ENCODE results near the gene TBCD.

TBCD gene

GRCh38 chr17:82923366-82924113 is 171.7 kb downstream of the TBCD start:
- no peak for DNase-seq (ENCODE audit: low read depth, low spot score)
- POLR2A ChIA-PET = no interaction called here
- CTCF ChIA-PET = no interaction called here
- no peak for TF ChIP-seq CTCF (IDR thresholded peaks at IDR 0.05; ENCODE audit: insufficient read depth, low read length, missing control alignments)
- H3K4me3 ChIP-seq (ENCODE audit: low read depth, low read length) = no peak overlapping the region

GRCh38 chr17:82924214-82924613 is 172.3 kb downstream of the TBCD start:
- CTCF ChIA-PET = interaction anchor here (0.9 to 4.2 kb wide), 2 partner anchors 9 to 10 kb away, joined by 3 to 28 read pairs; no protein-coding TSS in a partner anchor
- POLR2A ChIA-PET = no interaction called here

GRCh38 chr17:82924812-82925211 is 172.9 kb downstream of the TBCD start:
- POLR2A ChIA-PET = no interaction called here
- TF ChIP-seq CTCF (IDR thresholded peaks at IDR 0.05; ENCODE audit: insufficient read depth, low read length, missing control alignments) = no peak
- DNase-seq (ENCODE audit: low read depth, low spot score) = no peak
- no peak overlapping the region for H3K4me3 ChIP-seq (ENCODE audit: low read depth, low read length)
- CTCF ChIA-PET = interaction anchor here (0.9 to 4.2 kb wide), 2 partner anchors 9 to 10 kb away, joined by 3 to 28 read pairs; no protein-coding TSS in a partner anchor

More at GRCh38 chr17:82924214-82924613, 172.3 kb downstream of the TBCD start:
- no peak overlapping the region for H3K4me3 ChIP-seq (ENCODE audit: low read depth, low read length)
- no peak for DNase-seq (ENCODE audit: low read depth, low spot score)
- no peak for TF ChIP-seq CTCF (IDR thresholded peaks at IDR 0.05; ENCODE audit: insufficient read depth, low read length, missing control alignments)

GRCh38 chr17:82925336-82925735 is 173.5 kb downstream of the TBCD start:
- POLR2A ChIA-PET = no interaction called here
- TF ChIP-seq CTCF (IDR thresholded peaks at IDR 0.05; ENCODE audit: insufficient read depth, low read length, missing control alignments) = no peak
- DNase-seq (ENCODE audit: low read depth, low spot score) = no peak
- CTCF ChIA-PET = interaction anchor here (0.9 to 4.2 kb wide), 2 partner anchors 8 to 11 kb away, joined by 3 to 28 read pairs; no protein-coding TSS in a partner anchor
- H3K4me3 ChIP-seq (ENCODE audit: low read depth, low read length) = no peak overlapping the region

GRCh38 chr17:82926081-82926480 is 174.2 kb downstream of the TBCD start:
- no peak for DNase-seq (ENCODE audit: low read depth, low spot score)
- H3K4me3 ChIP-seq (ENCODE audit: low read depth, low read length) = no peak overlapping the region
- ChIA-PET POLR2A (no interaction called here), CTCF (interaction anchor here (1.0 to 4.2 kb wide), 2 partner anchors 8 to 12 kb away, joined by 3 to 28 read pairs; no protein-coding TSS in a partner anchor)
- TF ChIP-seq CTCF (IDR thresholded peaks at IDR 0.05; ENCODE audit: insufficient read depth, low read length, missing control alignments) = no peak

GRCh38 chr17:82926716-82927115 is 174.9 kb downstream of the TBCD start:
- no peak overlapping the region for H3K4me3 ChIP-seq (ENCODE audit: low read depth, low read length)
- DNase-seq (ENCODE audit: low read depth, low spot score) = no peak
- ChIA-PET CTCF (interaction anchor here (1.0 to 4.2 kb wide), 2 partner anchors 9 to 12 kb away, joined by 3 to 28 read pairs; no protein-coding TSS in a partner anchor), POLR2A (no interaction called here)
- no peak for TF ChIP-seq CTCF (IDR thresholded peaks at IDR 0.05; ENCODE audit: insufficient read depth, low read length, missing control alignments)
